ENCODE measurements around the gene EIF5A. TPM values are rescaled to one million over a fixed set of nuclear protein-coding genes. Genes with fewer than 3 reads are reported as not detected.
A peak's percentile ranks its signal among the peaks of the same experiment; 100 is the strongest.

Gene EIF5A
- total and polyA plus RNA-seq, 2 of the 8 experiments (the other 6 are each of a cell fraction or from before 2014, with no cell fraction given), result 717 to 1,172 TPM

DNA sequence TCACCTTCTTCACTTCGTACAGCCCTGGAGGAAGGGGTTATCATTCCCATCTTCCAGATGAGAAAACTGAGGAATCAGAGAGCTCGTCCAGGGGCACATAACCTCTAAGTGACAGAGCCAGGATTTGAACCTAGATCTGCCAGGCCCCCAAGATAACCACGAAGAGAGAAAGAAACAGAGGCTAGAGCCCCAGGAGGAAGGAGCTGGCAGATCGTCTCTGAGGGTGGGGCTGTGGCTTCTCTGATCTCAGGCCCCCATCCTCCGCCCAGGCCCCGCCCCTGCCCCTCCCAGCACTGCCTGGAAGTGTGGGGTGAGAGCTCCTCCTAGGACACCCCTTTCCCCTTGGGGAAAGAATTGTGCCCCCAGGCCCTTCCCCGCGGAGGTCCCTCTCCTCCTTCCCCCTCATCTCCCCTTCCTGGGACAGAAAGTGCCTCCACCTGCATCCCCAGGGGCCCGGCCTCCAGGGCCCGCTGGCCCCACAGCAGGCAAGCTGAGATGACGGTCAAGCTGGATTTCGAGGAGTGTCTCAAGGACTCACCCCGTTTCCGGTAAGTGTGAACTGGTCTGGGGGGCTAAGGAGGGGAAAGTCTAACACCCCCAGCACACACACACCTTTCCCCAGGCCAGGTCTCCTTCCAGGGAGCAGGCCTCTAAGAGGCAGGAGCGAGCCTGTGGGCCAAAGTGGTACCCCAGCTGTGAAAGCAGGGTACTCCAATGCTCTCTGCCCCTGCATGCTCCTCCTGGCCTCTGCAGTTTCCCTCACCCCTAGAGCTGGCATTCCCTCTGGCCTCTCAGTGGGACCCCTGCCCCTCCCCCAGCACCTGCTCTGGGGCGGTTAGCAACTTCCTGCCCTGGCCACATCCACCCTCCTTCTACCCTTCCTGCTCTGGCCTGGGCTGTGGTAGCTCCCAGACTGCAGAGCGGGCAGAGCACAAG, 29.1 kb downstream of the EIF5A start, which contains the start of gene ACAP1 (continued):
- TF ChIP-seq CHD7 (IDR thresholded peaks at IDR 0.05; ENCODE audit: insufficient replicate concordance, low read length) (no peak), TEAD4 (IDR thresholded peaks at IDR 0.05; ENCODE audit: low read depth, low read length) (0 out of 2 replicates have a peak, but pooled peaks have one; percentile 41), EP300 (IDR thresholded peaks at IDR 0.05; ENCODE audit: borderline replicate concordance in 1 of 2, low read depth in 2 of 2, low read length in 2 of 2) (peak in 1 of 2 experiments; percentile 52; a peak in 1 of 3 replicates), TBP (IDR thresholded peaks at IDR 0.05; ENCODE audit: low read depth, low read length) (0 out of 2 replicates have a peak, but pooled peaks have one; percentile 20), EZH2 (IDR thresholded peaks at IDR 0.05; ENCODE audit: low read depth, low read length, severe bottlenecking) (no peak), CHD1 (IDR thresholded peaks at IDR 0.05; ENCODE audit: low read depth, low read length) (no peak)
- TF ChIP-seq, protein P1, sequence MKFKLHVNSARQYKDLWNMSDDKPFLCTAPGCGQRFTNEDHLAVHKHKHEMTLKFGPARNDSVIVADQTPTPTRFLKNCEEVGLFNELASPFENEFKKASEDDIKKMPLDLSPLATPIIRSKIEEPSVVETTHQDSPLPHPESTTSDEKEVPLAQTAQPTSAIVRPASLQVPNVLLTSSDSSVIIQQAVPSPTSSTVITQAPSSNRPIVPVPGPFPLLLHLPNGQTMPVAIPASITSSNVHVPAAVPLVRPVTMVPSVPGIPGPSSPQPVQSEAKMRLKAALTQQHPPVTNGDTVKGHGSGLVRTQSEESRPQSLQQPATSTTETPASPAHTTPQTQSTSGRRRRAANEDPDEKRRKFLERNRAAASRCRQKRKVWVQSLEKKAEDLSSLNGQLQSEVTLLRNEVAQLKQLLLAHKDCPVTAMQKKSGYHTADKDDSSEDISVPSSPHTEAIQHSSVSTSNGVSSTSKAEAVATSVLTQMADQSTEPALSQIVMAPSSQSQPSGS (IDR thresholded peaks at IDR 0.05; ENCODE audit: low read length), result no peak

Data from H1 (cell line).